ENCODE measurements around the gene OR6S1.

OR6S1 gene, protein sequence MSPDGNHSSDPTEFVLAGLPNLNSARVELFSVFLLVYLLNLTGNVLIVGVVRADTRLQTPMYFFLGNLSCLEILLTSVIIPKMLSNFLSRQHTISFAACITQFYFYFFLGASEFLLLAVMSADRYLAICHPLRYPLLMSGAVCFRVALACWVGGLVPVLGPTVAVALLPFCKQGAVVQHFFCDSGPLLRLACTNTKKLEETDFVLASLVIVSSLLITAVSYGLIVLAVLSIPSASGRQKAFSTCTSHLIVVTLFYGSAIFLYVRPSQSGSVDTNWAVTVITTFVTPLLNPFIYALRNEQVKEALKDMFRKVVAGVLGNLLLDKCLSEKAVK

DNA sequence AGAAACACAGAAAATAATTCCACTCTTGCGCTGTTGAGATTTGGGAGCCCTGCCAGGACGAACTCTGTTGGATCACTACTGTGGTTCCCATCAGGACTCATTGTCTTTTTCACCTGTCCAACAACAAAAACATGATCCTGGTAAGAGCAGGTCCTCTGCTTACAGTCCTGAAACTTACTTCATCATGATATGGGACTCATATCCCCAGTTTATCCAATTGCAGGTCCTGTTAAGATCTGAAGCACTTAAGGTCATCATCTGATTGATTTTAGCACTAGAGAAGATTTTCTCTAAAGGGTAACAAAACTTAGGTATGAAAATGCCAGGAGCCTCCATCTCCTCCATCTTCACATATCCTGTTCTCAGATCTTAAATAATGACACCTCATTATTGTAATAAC lies at the start of gene OR6S1:
Gene OR6S1, minus strand, starts transcription at position 101 of the 400 bp plus-strand sequence. Its CDS starts 0 bp downstream, at position 101.
- DNase-seq, result no peak

DNA sequence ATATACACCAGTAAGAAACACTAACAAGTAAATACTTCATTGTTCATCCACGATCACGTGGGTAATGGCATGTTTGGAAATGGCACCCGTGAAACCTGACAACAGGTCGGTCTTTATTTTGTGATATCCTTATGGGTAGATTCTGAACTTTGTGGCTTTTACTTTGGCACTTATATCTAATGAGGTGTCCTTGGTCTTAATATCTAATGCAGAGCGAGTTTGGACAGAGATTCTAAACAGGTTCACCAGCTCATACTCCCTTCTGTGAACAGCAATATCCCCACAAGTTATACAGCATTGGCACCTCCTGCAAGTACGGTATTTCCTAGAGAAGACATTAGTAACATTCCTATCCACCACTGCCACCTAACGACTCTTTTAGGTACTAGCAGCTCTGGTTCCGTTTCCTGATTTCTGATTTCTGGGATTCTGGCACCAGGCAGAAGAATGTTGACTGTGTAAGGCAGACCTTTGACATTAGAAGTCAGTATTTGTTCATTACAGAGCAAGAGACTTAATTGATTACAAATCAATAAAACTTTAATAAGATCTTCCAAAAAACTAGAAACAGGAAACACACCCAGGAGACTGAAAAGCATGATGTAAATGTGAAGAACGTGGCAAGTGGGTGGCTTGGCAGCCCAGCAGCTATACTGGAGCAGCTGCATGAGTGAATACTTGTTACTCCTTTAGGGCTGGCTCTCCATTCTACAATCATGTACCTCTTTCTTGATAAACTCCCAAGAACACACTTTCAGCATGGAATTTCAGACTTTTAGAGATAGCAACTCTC lies 49.6 kb upstream of the OR6S1 start:
- DNase-seq, result peak; percentile 55

DNA sequence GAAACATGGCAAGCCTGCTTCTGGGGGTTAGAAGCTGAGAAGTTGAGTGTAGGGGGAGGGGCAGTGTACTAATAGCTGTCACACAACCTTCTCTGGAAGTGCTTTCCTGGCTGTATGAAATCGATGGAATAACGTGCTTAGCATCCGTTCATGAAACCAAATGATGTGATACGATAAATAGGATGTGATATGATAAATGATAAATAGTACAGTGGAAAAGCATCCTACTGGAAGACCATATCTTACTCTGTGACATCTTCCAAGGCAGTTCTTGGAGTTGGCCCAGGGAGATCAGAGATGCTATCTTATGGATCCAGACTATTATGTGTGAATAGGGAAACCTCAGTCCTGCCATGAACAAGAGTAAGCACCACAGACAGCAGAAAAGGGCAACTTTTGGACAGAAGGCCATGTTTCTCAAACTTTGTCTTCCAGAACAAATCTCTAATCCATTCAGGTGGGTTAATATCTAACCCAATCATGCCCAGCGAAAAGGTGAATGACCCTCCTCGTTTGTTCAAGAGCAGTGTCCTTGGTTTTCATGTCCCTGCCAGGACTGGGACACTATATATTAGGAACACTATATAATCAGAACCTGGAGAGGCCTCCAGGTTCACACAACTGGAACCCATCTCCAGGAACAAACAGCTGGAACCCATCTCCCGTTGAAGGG lies 46.8 kb upstream of the OR6S1 start, which contains the start of gene ANG:
Gene ANG, plus strand, starts transcription at position 598 of the 673 bp plus-strand sequence. CDS start 4,801 bp downstream, outside the sequence.
- DNase-seq, result no peak

DNA sequence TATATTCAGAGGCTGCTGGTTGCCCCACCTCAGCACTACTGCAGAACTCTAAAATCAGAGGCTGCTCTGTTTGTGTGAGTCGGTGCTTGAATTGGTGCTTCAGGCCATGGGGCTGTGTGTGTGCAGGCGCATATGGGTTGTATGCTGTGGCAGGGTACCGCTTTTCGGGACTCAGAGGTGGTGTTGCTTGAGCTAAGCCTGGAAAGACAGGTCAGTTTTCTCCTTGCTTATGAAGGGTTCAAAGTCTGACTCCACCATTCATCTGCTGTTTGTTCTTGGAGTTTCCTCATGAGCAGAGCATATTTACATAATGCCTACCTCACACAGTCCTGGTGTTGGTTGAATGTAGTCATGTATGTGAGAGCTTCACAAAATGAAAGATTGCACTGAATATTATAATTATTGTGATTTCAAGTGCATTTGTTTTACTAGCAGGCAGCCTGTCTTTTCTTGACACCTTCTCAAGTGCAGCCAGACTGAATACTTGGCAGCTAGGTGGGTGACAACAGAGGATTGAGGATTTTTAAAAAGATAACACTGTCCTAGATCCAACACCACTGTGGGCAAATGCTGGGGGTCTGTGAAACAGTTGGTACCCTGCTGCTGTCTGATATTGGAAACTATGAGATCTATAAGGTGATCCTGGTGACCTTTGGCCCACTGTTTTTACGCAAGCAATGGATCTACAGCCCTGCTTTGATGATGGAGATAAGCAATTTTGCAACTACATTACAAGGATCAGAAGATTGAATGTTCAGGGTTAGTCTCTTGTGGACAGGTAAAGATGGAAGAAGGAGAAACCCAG lies 46.1 kb upstream of the OR6S1 start:
- no peak for DNase-seq

DNA sequence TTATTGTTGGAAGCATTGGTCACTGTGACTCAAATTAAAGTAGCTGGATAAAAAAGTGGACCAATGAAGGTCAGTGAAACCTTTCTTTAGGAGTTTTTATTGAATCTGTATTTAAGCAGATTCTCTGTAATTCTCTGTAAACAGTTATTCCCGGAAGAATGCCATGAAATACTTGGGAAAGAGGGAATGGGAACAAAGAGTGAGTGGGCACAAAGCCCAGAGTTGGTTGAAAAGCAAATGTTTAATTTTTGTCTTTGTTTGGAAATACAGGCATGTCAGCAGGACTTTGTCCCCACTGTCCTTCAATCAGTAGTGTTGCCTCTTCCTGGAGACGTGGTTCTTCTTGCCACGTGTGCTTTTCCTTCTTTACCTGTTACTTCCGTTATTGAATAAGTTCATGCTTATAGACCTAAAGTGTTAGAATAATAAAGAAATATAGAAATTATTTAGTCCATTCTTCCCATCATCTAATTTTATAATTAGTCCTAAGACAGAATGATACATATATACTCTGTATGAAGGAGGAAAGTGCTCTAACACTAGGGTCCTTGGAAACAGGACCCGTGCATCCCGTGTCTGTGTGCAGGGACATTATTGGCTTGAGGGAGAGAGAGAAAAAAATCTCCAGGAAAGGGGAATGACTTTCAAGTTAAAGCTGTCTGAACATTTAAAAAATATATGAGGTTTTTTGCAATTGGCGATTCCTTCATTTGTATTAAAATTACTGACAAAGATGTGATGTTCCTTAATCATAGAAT lies 45.1 kb upstream of the OR6S1 start:
- no peak for DNase-seq

DNA sequence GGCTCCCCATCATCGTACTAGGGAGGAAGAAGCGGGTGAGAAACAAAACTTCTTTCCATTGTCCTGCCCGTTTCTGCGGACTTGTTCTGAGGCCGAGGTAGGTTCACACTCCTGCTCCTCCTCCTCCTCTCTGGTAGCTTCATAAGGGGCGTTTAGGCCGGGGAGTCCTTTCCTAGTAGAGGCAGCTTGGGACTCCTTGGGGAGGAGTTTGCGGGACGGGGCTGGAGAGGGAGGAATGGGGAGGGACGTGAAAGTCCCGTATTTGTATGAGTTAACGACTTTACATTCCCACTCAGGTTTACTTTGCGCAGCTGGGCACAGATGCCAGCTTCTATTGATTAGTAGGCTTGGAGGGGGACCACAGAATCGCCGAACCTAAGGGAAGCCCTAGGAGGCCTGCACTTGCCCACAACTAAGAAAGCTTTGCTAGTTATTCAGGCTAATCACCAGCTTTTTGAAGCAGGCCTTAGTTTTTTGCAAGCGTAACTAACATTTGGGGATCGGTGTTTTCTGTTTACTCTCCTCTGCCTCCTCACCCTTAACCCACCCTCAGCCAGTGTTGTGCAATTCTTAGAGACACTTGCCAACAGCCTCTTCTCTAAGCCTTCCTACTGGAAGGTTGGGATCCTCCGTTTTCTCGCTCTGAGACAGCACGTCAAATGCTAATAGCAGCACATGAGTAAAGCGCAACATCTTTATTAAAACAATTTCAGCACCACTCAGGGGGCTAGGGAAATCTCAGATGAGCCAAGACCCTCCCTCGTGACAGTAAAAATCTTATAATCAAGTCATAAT lies 43.4 kb upstream of the OR6S1 start:
- no peak for DNase-seq

DNA sequence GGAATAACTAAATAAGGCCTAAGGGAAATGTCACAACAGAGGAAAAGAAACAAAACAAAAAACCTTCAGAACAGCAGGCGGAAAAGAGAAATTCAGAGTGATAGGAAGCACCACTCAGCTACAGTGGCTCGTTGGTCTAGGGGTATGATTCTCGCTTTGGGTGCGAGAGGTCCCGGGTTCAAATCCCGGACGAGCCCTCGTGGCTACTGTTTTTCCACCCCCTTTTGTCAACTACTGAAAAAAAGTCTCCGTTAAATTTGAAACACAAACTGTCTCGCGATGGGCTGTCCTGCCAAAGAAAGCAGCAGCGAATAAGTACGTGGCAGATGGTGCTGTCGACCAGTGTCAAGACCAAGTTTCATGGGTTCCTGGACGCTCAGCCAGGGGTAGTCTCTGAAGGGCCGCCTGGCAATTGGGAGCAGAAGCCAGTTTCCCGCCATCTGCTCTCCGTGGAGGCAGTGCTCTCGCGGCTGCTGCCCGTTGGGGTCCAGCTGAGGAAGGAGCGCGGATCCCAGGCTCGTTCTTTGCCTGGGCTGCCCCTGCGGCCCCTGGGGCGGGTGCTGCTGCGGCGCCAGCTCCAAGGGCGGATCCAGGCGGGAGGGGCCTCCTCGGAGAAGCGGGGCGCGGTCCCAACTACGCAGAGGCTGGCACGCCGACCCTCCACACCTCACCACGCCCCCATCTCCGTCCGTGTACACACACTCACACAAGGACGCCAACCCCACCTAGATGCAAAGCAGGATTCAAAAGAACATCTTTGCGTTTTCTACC lies 42.6 kb upstream of the OR6S1 start, which contains the start of gene RNASE4:
Gene RNASE4, plus strand, starts transcription at position 670 of the 771 bp plus-strand sequence. CDS start 14,812 bp downstream, outside the sequence.
- DNase-seq, result peak; percentile 15

DNA sequence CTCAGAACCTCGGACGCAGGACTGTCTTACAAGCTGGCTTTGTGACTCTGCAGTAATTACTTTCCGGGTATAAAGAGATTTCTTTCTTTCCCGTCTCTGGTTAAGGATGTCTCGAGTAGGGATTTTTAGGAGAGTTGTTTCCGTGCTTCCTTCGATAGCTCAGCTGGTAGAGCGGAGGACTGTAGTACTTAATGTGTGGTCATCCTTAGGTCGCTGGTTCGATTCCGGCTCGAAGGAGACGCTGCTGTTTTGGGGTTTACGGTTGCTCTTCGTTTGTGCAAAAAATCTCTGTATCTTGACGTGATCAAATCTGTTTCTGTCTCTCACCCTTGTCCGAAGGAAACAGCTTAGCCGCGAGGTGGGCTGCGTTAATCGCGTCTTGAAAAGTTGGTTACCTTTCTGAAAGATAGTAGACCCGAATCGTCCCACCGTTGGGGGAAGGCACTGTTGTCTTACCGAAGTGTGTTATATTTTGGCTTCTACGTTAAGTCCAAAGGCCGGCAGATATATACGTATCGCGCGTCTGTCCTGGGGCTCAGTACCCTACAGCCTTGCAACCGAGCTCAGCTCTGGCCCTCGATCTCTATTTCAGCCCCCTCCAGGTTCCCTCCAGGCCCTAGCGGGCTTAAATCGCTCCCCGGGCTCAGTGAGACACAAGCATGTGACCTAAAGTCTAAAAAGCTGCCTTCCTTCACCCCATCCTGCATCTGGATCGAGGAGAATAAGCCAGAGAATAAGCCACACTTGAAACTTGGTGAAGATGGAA lies 41.8 kb upstream of the OR6S1 start:
- peak; percentile 18 for DNase-seq

DNA sequence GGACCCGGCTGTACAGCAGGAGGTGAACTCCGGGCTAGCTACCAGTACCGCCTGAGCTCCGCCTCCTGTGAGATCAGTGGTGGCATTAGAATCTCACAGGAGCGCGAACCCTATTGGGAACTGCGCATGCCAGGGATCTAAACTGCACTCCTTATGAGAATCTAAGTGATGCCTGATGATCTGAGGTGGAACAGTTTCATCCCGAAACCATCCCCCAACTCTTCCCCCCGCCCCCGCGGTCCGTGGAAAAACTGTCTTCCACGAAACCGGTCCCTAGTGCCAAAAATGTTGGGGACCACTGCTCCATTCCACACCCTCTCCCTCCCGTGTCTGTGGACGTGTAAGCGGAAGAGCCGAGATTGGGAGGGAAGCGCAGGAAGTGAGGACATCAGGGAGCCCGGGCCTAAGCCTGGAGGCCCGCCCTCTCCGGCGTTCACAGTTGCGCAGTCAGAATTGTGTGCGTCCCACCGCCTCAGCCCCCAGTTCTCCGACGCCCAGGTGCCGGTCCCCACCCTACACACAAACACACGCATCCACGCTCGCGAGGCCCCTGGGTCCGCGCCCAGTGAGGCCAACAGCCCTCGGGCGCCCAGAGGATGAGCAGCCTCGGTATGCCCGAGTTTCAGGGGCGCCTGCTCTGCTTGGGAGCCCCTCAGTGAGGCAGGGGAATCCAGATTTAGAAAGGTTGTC lies 41.1 kb upstream of the OR6S1 start:
- peak; percentile 48 for DNase-seq

DNA sequence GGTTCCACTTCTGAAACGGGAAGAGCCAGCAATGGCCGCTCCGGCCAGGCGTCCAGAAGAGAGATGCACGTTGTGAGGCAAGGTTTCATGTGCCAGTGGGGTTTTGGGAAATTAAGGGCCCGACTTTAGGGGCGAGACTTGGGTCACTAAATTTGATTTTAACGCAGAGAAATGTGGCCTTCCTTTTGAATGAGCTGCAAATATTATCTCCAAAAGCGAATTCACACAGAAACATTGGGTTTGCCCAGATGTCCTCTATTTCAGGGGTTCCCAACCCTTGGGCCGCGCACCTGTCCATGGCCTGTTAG lies 40.6 kb upstream of the OR6S1 start:
- no peak for DNase-seq

DNA sequence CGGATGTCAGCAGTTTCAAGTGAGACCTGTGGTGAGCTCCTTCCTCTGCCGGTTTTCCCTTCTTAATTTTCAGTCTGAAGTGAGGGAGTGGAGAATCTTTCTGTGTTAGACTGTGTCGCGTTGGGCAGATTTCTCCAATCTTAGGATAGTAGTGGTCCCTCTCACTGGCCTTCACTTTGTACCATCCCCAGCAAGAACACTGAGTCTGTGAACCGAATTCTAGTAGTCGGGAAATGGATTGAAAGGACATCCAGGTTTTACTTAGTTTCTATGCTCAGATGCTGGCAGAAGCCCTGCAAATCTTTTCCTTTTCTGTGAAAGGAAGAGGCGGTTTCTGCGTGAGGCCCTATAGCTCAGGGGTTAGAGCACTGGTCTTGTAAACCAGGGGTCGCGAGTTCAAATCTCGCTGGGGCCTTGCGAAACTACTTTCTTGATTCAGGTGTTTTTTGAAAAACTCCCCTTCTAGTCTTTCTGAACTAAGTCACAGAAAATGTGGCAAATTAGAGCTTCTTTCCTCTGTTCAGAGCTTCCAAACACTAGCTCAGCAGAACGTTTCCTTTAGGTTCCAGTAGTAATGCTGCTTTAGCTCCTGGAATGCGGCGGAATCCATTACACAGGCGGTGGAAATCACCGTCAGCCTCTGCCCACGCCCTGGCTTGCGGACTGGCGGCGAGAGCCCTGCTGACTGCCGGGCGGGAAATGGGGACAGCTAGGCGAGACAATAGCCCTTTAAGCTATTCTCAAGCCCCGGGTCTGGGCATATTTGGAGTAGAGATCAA lies 40.0 kb upstream of the OR6S1 start:
- DNase-seq, result peak; percentile 50

DNA sequence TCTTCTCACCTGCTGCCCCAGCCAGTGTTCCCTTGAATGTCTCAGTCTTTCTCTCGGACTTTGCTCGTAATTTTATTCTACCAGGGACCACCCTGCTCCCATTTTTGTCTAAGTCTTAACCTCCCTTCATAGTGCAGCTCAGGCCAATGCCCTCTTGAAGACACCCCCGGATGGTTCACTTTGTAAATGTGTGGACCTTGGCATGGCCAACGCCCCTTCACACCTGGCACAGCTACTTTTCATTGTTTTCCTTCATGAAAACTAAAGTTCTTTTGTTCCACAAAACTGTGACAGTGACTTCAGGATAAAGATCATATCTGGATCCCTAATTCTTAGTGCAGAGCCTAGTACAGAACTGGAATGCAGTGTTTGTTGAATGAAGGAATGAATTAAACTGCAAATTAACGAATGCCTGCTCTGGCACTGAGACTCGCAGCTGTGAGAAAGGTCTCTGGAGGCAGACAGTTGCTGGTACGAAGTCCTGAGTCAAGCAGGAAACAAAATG lies 39.4 kb upstream of the OR6S1 start:
- no peak for DNase-seq

DNA sequence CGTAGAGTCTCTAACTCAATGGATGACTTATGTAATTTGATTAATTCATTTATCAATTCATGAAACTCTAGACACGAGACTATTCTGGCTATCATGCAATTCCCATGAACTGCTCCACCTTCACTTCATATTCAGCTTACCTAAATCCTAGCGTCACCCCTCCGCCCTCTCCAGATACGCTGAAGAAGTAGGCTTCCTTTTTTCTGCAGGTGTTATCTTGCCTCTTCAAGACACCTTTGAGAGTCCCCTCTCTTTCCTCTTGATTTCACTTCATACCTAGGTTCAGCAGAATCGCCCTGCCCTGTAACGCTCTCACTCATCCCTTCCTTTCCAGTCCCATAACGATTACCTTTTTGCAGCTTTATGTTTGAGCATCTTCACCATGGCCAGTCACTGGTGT lies 38.9 kb upstream of the OR6S1 start:
- DNase-seq, result no peak

DNA sequence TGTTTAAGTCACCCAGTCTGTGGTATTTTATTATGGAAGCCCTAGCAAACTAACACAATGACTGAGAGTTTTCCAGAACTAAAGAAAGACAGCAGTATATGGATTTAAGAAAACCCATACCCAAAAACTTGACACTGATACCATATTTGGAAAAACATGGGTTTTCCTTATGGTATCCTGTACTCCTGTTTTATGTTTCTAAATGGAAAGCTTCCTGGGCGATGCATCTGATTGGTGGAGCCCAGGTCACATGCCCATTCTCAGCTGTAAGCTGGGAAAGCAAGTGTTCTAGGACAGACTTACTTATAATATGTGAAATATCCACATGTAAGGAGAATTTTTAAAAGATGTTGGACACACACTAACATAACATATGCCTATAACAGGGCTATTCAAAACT lies 38.4 kb upstream of the OR6S1 start:
- DNase-seq, result no peak

DNA sequence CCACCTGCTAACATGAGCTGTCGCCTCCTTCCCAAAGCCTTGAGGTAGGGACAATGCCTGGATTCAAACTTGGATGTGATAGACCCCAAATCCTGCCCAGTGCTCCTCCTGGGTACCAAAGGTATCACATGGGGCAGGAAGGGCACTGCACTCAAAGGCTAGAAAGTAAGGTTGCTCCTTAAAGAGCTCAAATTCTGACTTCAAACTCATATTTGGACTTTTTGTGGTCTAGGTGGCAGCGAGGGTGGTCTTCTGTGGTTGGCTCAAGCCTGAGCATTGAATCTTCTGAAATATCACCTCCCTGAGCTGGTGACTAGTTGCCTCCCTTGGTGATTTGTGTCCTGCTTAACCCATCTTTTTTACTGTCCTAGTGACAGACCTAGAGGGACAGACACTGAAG lies 34.6 kb upstream of the OR6S1 start:
- DNase-seq, result no peak

DNA sequence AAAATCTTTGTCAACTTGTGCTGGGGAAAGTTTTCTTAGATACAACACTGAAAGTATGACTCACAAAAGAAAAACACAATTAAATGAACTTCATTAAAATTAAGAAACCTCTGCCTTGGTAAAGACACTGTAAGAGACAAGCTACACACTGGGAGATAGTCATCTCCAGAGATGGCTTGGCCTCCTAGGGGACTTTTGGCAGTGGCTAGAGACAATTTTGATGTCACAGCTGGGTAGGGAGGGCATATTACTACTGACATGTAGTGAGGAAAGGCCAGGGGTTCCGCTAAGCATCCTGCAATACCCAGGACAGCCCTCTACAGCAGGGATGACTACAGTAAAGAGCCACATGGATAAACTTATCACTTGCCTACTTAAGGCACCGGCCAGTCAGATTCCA lies 34.2 kb upstream of the OR6S1 start:
- DNase-seq, result no peak

DNA sequence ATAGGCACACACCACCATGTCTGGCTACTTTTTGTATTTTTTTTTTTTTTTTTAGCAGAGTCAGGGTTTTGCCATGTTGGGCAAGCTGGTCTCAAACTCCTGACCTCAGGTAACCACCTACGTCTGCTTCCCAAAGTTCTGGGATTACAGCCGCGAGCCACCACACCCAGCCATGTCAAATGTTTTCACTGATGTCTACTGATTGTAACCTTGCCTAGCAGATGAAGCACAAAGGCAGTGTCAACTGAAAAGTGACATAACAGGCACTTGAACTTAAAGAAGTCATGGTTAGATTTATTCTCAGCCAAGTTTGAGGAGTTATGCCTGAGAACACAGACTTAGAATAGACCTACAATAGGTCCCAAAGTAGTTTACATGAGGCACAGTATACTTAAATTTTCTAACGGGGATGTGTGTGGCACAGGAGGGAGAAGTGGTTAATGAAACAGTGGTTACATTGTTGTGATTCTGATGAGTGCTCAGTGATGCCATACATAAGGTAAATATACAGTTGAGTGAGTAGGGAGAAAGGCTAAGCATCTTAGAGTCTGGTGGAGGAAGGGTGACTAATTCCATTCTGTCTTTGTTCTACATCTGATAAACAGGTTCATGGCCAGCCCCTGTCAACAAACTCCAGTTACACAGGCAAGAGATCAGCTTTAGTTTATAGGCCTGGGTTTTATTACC lies 30.2 kb upstream of the OR6S1 start:
- no peak for DNase-seq
